ENCODE results near the gene HMGXB4.

The HMGXB4 gene

DNA sequence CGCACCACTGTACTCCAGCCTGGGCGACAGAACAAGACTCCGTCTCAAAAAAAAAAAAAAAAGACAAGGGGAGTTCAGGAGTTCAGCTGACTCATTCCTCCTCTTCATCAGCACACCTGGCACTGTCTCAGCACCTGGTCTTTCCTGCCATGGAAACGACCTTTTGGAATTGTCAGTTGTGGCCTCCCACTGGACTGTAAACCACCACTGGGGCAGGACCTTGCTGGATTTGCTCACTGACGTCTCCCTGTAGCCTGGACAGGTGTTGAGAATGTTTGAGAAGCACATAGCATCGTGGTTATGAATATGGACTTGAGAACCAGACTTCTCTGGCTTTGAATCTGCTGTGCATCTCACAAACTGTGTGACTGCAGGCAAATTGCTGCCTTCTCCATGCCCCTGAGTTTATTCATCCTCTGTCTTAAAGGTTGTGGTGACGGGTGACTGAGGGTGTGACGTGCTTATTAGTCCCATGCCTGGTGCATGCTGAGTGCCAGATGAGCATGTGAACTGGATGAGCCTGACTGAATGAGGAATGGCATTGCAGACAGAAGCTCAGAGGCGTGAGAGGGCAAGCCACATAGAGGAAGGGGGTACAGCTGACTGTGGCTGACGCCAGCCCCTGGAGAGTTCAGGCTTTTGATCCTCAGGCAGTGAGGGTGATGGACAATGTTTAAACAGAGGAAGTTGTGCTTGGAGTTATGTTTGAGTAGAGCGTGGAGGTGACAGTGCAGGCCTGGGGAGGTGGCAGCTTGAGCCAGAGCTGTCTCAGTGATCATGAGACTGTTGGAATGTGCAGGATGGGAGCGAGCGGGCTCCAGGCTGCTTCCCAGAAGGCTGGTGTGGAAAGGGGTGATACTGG is 55.1 kb downstream of the HMGXB4 start:
- peak; percentile 59 for DNase-seq

DNA sequence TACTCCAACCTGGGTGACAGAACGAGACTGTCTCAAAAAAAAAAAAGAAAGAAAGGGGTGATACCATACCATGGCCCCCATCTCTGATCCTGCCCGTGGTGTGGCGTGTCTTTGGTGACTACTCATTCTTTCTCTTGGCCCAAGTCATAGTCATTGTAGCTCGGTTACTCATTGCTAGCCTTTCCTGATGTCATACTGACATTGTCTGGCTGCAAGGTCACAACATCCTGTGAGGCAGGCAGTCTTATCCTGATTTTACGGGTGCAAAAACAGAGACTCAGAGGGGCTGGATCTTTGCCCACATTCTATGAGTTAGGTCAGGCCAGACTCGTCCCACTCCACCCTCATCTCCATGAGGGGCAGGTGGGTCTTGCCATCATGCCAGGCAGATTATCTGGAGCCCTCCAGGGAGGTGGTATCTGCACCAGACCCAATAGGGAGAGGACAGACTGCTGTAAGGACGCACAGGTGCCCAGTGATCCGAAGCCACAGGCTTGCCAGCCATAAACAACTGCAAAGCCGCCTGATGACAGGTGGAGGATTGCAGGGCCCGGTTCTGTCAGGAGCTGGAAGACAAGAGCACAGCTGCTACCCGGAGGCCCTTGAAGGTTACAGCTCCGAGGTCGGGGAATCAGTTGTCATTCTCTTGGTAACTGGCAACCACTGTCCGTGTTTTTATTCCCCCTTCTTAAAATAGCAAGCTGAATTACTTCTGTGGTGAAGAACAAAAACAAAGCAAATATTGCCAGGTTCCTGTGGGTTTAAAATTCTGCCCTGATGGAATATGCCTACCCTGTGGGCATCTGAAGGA is 56.2 kb downstream of the HMGXB4 start:
- peak; percentile 60 for DNase-seq

DNA sequence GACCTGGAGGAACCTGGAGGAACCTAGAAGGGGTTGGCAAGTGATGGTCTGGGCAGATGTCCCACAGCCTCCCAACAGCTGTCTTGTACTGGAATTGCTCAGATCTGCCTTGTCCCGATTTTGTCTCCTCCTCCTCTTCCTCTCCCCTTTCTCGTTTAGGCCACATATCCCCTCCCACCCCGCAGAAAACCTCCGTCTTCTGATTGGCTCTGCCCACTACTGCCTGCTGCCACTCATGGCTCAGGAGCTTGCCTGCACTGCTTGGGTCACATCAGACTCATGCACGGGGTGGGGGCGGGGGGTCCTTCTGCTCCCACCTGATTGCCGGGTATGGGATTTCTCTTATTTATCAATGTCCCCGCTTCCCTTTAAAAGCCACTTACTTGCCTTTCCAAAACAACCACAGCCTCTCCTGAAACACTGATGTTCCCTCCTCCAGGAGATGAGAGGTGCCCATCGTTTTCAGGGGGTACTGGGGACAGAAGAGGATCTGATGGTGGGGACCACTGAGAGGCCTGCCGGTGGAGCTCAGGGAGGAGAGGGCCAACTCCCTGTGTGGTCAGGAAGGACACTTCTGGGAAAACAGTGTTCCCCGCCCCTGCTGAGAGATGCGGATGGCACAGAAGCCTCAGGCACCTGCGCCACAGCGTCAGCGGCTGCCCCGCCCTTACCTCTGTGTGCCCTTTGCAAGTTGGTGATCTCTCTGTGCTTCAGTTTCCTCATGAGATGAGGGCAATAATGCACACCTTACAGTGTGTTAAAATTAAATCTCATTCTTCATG is 57.1 kb downstream of the HMGXB4 start:
- DNase-seq = peak; percentile 37

DNA sequence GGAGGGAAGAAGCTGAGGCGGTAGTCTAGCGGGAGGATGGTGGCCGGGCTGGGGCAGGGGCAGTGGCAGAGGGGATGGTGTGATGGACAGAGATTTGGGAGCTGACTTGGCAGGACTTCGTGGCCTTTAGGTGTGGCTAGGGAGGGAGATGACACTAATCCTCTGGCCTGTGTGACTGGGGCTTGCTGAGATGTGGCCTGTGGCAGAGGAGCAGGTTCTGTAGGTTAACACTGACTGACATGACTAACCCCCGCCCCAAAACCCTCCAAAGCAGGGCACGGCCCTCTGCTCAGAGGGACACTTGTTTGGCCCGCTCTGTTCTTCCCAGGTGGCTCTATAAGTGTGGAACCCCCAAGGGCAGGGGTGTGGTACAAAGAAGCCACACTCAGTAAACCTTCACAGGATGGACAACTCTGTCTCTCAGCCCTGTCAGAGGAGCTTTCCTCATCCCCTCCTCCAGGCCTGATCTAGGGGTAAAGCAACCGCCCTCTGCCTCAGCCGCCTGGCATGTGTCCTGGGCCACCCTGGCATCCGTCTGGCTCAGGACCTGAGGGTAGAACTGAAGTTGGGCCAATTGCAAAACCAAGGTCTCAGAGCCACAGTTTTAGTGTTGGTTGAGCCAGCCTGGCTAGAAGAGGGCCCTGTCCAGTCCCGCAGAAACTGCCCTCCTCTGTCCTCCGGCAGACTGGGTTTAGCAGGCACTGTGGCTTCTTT is 58.0 kb downstream of the HMGXB4 start:
- no peak for DNase-seq

DNA sequence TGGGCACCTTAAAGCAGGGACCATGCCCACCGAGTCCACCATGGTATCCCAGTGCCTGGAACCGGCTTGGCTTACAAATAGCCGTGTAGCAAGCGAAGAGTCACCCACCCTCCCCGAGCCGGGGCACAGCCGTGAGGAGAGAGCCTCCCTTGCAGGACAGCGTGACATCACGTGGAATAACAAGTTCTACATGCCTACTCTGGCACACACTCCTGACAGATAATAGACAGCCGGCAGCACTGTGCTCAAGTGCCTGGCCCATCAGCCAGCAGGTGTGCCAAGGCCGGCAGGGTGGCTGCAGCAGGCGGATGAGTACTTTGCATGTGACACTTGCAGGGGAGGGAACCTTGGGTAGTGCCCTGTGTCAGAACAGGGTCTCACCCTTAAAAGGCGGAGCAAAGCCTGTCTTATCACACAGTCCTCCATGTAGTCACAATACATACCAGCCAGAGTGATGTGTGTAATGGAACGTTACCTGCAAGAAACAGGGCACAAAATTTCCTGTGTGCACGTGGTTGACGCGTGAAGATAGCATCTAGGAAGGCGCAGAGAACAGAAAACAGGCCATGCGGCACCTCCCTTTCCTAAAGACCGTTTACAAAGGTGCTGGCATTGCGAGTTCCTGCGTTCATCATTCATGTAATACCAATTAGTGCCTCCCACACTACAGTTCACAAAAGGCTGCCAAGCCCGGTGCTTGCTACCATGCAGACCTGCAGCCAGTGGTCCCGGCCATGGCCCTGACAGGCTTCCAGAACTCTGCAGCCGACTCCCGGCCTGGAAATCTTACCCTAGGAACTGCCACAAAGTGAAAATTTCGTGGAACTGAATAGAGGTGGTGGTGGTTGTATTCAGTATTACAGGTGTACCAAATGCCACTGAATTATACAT is 58.8 kb downstream of the HMGXB4 start:
- DNase-seq = peak; percentile 85

DNA sequence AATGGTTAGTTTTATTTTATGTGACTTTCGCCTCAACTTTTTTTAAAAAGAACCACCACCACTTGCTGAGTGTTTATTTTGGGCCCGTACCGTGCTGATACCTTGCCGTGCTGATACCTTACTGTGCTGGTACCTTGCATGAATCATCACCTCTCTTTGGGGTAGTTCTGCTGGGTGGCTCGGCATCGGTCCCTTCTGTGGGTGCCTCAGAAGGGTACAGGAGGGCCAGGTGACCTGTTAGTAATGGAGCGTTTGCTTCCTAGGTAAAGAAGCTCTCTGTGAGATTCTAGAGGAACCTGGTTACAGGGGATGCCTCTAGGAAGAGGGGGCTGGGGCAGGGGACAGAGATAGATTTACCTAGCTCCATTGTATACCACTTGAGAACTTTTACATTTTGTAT is 59.5 kb downstream of the HMGXB4 start:
- no peak for DNase-seq

DNA sequence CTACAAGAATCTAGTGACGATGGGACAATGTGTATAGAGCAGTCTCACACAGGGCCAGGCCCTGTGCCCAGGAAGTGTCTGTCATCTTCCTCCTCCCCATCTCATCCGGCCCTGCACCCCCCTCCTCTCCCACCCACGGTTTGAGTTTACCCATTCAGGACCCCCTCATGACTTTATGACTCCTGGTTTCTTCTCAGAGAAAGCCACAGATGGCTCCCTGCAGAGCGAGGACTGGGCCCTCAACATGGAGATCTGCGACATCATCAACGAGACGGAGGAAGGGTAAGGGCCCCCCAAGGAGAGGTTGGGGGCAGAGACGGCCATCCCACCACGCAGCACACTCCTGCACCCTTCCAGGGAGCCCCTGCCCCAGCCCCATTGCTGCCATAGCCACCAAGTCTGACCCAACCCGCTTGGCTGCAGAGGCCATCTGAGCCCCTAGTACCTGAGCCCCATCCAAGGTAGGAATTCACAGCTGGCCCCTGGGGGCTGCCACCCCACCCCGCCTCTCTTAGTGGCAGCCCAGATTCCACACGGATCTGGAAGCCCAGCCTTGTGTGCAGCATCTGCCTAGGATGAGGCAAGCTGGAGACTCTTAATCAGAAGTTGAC is 60.5 kb downstream of the HMGXB4 start:
- no peak for DNase-seq

DNA sequence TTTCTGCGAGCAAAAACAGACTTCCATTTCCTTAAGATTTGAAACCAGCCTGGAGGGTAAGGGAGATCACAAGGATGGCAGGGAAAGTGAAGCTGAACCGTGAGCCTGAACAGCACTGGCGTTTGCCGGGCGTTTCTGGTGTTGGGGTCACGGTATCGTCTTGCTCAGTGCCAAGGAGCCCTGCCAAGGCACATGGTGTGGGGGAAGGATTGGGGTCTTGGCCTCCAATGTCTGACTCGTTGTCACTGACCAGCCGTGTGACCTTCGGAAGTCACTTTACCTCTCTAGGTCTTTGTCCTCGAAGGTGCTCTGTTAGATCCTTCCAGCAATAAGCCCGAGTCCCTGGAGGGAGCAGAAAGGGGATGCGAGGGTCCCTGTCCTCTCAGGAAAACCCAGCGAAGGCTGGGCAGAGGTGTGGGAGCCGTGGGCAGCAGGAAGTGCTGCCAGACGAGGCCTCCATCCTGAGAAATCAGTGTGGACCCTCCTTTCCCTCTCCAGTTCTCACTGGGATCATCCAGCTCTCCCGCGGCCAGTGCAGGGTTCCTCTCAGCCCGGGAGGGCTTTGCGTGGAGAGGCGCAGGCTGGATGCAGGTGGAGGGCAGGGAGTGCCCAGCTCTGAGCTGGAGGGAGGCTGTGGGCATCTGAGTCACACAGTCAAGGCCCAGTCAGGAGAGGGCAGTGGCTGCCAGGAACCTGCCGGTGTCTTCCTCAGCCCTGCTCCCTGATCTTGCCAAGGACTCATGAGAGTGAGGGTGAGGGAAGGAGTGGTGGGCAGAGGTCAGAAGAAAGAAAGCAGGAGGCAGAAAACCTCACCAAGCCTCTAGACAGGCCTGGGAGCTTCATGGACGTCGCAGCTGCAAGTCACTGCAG is 61.3 kb downstream of the HMGXB4 start:
- DNase-seq = no peak

DNA sequence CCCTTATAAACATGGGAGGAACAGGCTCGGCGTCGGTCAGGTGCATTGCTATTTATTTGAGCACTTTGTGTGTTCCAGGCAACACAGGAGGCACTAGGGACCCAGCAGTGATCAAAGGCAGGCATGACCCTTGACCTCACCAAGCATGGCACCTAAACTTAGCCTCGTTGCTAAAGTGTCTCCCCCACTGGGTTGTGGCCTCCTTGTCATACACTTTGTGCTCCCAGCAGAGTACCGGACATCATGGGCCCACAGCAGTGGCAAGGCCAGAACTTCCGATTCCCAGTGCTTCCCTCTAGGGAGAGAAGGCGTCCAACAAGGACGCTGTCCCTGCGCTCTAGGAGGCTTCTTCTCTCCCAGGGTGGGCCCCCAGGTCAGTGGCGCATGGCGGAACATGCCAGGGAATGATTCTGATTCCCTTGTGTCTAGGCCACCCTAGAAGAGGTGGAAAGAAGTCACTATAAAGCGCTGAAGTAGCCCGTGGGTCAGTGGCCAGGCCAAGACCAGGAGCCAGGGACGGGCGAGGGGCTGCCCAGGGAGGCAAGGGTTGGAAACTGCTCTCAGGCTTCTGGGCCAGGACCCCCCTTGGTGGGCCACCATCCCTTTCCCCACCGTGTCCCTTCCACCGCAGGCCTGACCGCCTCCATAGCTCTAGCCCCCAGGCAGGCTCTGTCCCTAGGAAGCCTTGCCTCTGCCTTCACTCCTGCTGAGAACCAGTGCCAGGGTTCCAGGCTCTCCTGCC is 62.1 kb downstream of the HMGXB4 start:
- no peak for DNase-seq

DNA sequence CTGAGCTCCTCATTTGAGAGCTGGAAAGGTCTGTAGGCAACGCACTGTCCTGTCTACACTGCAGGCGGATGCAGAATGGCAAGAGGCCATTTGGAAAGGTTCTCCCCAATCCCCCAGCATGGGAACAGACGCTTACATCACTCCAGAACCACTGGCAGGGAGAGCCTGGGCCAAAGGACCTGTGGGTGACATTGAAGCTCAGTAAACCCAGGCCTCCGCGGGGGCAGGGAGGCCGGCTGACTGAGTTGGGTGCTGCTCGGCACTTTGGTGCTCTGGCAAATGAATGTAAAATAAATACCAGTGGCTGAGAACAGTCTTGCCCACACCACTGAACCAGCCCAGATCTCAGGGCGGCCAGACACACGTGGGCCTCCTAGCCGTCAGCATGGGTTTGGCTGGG is 64.8 kb downstream of the HMGXB4 start:
- DNase-seq = no peak

DNA sequence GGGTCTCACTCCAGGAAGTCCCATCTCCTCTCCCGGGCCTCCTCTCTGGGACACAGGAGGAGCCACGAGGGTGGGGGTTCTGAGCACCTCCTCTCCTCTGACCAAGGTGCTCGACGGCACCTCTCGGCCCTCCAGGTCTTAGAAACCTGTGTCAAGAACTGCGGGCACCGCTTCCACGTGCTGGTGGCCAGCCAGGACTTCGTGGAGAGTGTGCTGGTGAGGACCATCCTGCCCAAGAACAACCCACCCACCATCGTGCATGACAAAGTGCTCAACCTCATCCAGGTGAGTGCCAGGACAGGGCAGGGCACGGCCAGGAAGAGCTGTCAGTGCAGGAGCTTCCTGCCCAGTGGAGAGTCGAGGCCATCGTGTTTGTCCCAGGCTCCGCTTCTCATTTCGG is 65.6 kb downstream of the HMGXB4 start:
- DNase-seq = no peak

DNA sequence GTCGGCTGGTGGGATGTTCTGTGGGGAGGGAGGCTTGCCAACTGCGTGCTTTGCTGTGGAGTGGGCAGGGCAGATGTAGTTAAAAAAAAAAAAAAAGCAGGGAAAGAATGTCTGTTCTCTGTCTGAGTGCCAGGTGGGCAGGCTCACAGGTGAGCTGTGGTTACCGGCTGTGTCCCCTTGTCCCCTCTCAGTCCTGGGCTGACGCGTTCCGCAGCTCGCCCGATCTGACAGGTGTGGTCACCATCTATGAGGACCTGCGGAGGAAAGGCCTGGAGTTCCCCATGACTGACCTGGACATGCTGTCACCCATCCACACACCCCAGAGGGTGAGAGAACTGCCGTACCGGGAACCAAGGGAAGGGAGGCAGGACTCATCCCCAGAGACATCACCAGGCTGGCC is 66.0 kb downstream of the HMGXB4 start:
- DNase-seq = no peak

DNA sequence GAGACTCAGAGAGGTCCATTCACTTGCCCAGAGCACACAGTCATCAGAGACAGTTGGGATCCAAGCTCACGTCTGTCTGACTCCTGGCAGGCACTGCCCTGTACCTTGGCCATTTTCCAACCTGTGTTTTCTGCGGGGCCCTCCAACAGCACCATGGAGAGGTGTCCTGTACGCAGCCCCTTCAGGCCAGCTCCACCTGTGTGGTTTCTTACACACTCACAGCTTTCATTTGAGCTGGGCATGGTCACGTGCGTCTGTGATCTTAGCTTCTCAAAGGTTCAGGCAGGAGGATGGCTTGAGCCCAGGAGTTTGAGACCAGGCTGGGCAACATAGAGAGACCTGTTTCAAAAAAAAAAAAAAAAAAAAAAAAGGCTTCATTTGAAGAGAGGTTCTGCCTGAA is 66.8 kb downstream of the HMGXB4 start:
- no peak for DNase-seq

DNA sequence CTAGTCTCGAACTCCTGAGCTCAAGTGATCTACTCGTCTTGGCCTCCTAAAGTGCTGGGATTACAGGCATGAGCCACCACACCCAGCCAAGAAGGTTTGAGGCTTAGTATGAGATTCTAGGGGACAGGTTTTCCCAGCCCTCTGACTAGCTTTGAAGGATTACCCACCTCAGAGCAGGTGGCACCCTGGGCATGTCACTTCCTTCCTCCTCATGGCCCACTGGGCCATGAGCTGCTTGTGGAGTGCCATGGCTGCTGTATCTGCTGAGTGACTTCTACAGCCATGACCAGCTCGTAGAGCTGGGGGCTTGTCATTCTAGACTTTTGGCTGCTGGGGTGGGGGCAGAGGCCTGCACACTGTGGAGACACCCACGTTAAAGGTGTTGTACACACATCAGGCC is 67.5 kb downstream of the HMGXB4 start:
- DNase-seq = no peak

DNA sequence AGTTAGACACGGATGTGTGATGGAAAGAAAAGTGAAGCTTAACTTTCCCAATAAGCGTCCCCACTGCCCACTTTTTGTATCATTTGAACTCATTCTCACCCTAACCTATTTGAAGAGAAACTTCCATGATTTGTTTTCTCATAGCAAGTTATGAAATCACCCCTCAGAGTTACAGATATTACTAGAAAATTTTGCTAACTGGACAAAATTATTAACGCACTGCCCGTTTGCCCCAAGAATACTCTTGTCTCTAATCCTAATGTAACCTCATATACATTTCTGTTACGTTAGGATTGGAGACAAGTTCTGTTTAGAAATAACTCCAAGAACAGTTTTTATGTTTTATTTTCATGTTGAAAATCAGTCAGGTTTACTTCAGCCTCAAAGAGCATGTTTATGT is 67.9 kb downstream of the HMGXB4 start:
- no peak for DNase-seq

DNA sequence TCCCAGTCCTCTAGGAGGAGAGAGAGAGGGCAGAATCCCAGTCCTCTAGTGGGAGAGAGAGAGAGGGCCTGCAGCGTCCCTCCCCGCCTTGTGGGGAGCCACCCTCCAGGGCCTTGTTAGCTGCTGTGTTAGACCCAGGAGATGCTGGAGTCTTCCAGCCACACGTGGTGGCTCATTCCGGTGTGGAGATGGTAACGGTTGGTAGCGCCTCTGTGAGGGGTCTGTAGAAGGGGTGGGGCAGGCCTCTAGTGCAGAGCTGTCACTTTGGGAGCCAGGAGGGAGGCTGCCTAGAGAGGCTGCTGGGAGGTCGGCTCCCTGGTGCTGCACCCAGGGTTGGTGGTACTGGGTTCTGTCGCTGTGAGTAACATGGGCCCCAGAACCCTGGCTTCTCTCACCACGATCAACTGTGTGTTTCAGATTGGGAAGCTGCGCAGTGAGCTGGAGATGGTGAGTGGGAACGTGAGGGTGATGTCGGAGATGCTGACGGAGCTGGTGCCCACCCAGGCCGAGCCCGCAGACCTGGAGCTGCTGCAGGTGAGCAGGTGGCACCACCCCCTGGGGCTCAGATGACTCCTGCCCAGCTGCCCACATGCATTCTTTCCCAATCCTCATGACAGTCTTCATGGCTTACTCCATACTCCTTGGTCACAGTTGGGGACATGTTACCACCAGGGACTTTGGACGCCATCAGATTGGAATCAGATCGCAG is 69.7 kb downstream of the HMGXB4 start:
- DNase-seq = no peak

DNA sequence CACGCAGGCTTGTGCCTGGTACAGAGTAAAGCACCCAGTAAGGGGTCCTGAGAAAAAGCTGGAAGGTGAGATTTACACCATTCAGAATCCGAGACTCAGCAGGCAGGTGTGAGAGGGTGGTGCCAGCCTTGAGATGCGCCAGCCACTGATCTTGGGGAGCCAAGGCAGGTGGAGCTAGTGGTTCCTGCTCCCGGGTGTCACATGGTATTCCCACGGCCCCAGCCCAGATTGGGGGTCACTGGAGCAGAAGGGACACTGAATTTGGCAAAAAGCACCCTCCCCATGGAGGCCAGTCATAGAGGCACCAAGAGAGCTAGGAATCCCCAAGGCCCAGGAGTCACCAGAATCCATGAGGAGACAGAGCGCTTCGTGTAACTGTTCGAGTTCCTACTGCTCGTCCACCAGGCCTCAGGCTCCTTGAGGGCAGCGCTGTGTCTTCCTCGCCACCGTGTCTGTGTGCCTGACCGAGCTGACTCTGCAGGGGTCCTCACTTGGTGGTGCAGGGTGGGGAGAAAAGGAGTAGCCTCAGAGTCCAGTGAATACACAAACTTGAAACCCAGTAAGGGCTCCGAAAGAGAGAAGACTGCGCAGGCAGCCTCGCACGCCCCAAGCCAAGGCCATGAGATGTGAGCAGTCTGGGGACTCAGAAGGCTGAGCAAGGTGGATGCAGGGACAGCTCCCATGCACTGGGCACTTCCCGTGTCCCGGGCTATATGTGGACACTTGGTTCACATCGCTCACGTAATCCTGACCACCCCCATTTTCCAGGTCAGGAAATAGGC is 70.6 kb downstream of the HMGXB4 start:
- no peak for DNase-seq

DNA sequence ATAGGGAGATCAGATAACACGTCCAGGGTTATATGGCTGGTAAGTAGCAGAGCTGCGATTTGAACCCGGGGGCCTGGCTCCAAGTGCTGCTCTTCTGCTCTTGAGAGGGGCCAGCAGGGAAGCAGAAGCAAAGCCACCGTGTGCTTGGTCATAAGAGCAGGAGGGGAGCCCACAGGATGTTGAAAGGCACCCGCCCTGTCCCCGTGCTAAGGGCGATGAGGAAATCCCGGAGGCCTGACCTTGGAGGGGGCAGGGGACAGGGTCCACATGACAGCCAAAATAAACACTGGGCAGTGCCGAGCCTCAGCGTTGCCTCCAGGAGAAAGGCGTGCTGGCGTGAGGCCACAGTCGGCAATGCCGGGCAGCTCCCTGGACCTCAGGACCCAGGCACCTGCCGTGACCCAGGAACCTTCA is 71.2 kb downstream of the HMGXB4 start:
- no peak for DNase-seq

Measured in NCI-H510A treated with DMSO at 0.1 percent for 48 hours (cell line).